Activated naive CD8-positive, alpha-beta T cell treated with anti-CD3 and anti-CD28 coated beads for 36 hours (primary cell): ENCODE measurements around the gene SOCS7. TPM values are rescaled to one million over a fixed set of nuclear protein-coding genes. Genes with fewer than 3 reads are reported as not detected.
A peak's percentile ranks its signal among the peaks of the same experiment; 100 is the strongest.
"Not testable (repeated sequence)": the region's sequence is repeated elsewhere in the genome, so short reads cannot be mapped to it uniquely, and the experiment has no call there.

Experiments
- DNase-seq: peaks from one replicate; pipeline ENCODE4 v3.0.0; 2021
- H3K27ac Mint-ChIP-seq: one replicate; pipeline ENCODE4 v1.8.0; 2022; ENCODE audit warnings: mild to moderate bottlenecking, moderate library complexity, mixed read lengths
- H3K27me3 Mint-ChIP-seq: one replicate; pipeline ENCODE4 v1.8.0; 2022; ENCODE audit warnings: mild to moderate bottlenecking, mixed read lengths
- H3K36me3 Mint-ChIP-seq: one replicate; pipeline ENCODE4 v1.8.0; 2021; ENCODE audit warnings: mild to moderate bottlenecking, mixed read lengths
- H3K4me1 Mint-ChIP-seq: one replicate; pipeline ENCODE4 v1.8.0; 2021; ENCODE audit warnings: mixed read lengths
- H3K4me3 Mint-ChIP-seq: one replicate; pipeline ENCODE4 v1.8.0; 2022; ENCODE audit warnings: mild to moderate bottlenecking, moderate library complexity, mixed read lengths
- H3K9me3 Mint-ChIP-seq: one replicate; pipeline ENCODE4 v1.8.0; 2022; ENCODE audit warnings: mixed read lengths
- total RNA-seq, 2 experiments: library from RNA; stranded (reverse); gene quantifications; one replicate each; pipeline ENCODE4 v1.2.3, GENCODE V29; 2021

SOCS7 gene
- total RNA-seq, 2 experiments from 2014 or later = 17.3 to 18.2 TPM

DNA sequence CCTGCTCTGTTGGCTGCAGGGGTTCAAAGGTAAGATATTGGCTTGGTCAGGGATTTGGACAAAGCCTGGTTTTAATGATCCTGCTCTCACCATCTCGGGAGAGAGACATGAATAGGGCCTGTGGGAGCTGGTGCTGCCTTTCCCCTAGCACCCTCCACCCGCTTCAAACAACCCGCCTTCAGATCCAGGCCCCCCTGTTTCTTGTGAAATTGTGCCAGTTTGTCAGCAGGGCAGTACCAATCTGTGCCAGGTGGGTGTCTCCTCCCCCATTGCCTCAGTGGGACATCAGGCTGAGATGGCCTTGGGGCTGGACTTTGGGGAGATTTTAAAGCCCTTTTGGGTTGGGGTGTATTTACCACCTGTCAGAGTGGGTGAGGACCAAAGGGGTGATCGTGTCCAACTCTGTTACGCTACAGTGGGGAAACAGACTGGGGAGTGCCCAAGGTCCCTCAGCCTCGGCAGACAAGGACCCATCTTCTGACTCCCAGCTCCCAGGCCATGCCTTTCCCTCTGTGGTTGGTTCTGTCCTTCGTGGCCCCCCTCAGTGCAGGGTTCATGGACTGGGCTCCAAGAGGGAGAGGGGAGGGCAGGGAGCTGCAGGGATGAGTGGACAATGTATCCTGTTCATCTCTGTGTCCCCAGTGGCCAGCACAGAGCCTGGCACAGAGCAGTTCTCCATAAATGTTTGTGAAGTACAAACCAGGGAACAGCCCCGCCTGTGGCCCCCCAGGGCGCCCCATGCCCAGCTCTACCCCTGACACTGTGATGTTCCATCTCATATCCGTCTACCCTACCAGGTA, 79.9 kb downstream of the SOCS7 start:
- peaks cover 7% of the 10 kb centered on the region for H3K4me1 Mint-ChIP-seq
- H3K27ac Mint-ChIP-seq = no peak overlapping the region
- no peaks in the 10 kb centered on the region for H3K9me3 Mint-ChIP-seq
- H3K4me3 Mint-ChIP-seq = no peak overlapping the region
- H3K36me3 Mint-ChIP-seq = no peaks in the 10 kb centered on the region
- peaks cover 22% of the 10 kb centered on the region for H3K27me3 Mint-ChIP-seq
- DNase-seq = no peak

- Mint-ChIP-seq H3K9me3 (no peaks in the 10 kb centered on the region), H3K27ac (no peak overlapping the region), H3K4me3 (no peak overlapping the region), H3K36me3 (no peaks in the 10 kb centered on the region), H3K27me3 (peaks cover 7% of the 10 kb centered on the region), H3K4me1 (no peaks in the 10 kb centered on the region)
- DNase-seq = no peak
These were observed 82.6 kb downstream of the SOCS7 start for GRCh38 chr17:38434178-38434665.

- Mint-ChIP-seq H3K36me3 (no peaks in the 10 kb centered on the region), H3K9me3 (no peaks in the 10 kb centered on the region), H3K4me1 (no peaks in the 10 kb centered on the region), H3K27me3 (no peaks in the 10 kb centered on the region), H3K4me3 (no peak overlapping the region), H3K27ac (no peak overlapping the region)
- no peak for DNase-seq
These were observed 84.2 kb downstream of the SOCS7 start for GRCh38 chr17:38435795-38436194.

DNA sequence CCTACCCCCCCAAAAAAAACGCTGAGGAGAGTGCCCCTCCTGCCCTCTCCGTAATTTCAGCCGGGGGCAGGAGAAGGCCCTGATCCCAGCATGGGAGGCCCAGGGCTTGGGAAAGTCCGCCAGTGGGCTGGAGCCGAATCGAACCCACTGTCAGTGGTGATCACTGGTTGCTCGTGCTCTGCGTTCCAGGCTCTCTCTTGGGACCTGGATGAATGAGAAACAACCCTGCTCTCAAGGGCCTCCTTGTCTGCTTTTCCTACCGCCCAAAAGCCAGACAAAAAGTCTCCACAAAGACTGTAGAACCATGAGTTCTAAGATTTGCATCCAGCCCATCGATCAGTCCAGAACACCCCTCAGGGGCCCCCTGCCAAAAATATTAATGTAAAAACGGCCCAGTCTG, 84.7 kb downstream of the SOCS7 start:
- no peaks in the 10 kb centered on the region for H3K27me3 Mint-ChIP-seq
- H3K9me3 Mint-ChIP-seq = no peaks in the 10 kb centered on the region
- no peak overlapping the region for H3K4me3 Mint-ChIP-seq
- no peaks in the 10 kb centered on the region for H3K36me3 Mint-ChIP-seq
- H3K4me1 Mint-ChIP-seq = no peaks in the 10 kb centered on the region
- H3K27ac Mint-ChIP-seq = no peak overlapping the region
- DNase-seq = no peak

GRCh38 chr17:38437313-38437712, 85.7 kb downstream of the SOCS7 start:
- H3K36me3 Mint-ChIP-seq, H3K4me3 Mint-ChIP-seq, H3K4me1 Mint-ChIP-seq, H3K9me3 Mint-ChIP-seq, DNase-seq, H3K27ac Mint-ChIP-seq, H3K27me3 Mint-ChIP-seq: not testable (repeated sequence)

DNA sequence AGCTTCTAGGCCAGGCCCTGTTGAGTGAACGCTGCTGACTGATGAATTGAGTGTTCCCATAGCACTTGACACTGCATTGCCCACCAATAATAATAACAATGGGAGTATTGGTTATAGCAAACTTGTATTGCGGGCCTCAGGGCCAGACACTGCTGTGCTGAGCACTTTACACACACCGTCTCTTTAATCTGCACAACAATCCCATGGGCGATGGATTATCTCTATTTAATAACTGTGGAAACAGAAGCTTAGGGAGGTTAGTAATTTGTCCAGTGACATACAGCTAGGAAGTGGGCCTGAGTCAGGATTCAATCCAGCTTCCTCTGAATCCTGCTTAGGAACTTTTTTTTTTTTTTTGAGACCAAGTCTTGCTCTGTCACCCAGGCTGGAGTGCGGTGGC, 87.8 kb downstream of the SOCS7 start:
- H3K9me3 Mint-ChIP-seq = no peaks in the 10 kb centered on the region
- peaks cover 5% of the 10 kb centered on the region for H3K4me1 Mint-ChIP-seq
- H3K4me3 Mint-ChIP-seq = no peak overlapping the region
- DNase-seq = no peak
- H3K36me3 Mint-ChIP-seq = no peaks in the 10 kb centered on the region
- H3K27ac Mint-ChIP-seq = no peak overlapping the region
- peaks cover 4% of the 10 kb centered on the region for H3K27me3 Mint-ChIP-seq

GRCh38 chr17:38440614-38441397, 89.2 kb downstream of the SOCS7 start:
- Mint-ChIP-seq H3K27ac (no peak overlapping the region), H3K4me3 (no peak overlapping the region), H3K4me1 (peaks cover 5% of the 10 kb centered on the region), H3K36me3 (no peaks in the 10 kb centered on the region), H3K9me3 (no peaks in the 10 kb centered on the region), H3K27me3 (peaks cover 4% of the 10 kb centered on the region)
- no peak for DNase-seq

DNA sequence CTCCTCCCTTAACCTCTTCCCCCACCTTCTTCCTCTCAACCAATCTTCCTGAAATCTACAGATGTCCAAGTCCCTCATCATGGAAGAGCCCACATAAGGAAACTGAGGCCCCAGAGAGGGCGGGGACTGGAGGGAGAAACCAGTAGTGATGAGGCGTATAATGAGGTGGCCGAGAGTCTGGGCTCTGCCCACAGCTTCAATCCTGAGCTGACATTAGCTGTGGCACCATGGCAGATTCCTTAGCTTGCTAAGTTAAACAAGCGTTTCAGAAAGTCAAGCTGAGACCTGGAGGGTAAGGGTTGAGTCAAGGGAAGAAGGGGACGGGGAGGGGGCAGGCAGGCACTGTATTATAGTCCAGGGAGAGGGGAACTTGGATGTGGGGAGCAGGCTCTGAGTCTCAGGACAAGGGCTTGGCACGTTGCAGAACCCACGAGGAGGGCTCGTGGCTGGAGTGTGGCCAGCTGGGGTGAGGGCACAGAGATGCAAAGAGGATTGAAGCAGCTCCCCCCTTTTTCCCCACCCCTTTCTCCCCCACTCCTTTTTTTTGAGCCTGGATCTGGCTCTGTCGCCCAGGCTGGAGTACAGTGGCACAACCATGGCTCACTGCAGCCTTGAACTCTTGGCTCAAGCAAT, 89.9 kb downstream of the SOCS7 start:
- Mint-ChIP-seq H3K4me3 (no peak overlapping the region), H3K9me3 (no peaks in the 10 kb centered on the region), H3K27ac (no peak overlapping the region), H3K36me3 (no peaks in the 10 kb centered on the region), H3K27me3 (peaks cover 4% of the 10 kb centered on the region), H3K4me1 (peaks cover 5% of the 10 kb centered on the region)
- DNase-seq = no peak

DNA sequence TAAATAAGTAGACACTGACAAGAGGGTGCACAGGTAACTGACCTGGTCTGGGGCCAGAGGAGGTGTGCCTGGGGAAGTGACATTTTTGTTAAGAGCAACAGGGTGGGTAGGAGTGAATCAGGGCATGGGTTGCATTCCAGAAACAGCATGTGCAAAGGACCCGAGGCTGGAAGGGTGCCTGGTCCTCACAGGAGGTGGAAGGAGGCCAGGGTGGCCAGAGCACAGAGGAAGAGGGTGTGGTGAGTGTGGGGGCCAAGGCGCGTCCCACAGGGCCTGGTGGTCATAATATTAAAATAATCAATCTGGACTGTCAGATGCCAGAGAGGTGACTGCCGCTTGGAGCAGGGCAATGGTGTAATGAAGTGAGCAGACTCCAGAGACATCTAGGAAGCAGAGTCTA, 90.9 kb downstream of the SOCS7 start:
- Mint-ChIP-seq H3K27ac (no peak overlapping the region), H3K4me1 (peaks cover 5% of the 10 kb centered on the region), H3K36me3 (no peaks in the 10 kb centered on the region), H3K4me3 (no peak overlapping the region), H3K27me3 (peaks cover 4% of the 10 kb centered on the region), H3K9me3 (no peaks in the 10 kb centered on the region)
- no peak for DNase-seq

GRCh38 chr17:38443356-38444031, 91.8 kb downstream of the SOCS7 start:
- no peak for DNase-seq
- Mint-ChIP-seq H3K4me3 (no peak overlapping the region), H3K9me3 (no peaks in the 10 kb centered on the region), H3K36me3 (no peaks in the 10 kb centered on the region), H3K4me1 (peaks cover 5% of the 10 kb centered on the region), H3K27ac (no peak overlapping the region), H3K27me3 (peaks cover 4% of the 10 kb centered on the region)

GRCh38 chr17:38444151-38444550, 92.5 kb downstream of the SOCS7 start:
- H3K27me3 Mint-ChIP-seq = peaks cover 4% of the 10 kb centered on the region
- peaks cover 5% of the 10 kb centered on the region for H3K4me1 Mint-ChIP-seq
- peak; percentile 69 for DNase-seq
- no peaks in the 10 kb centered on the region for H3K9me3 Mint-ChIP-seq
- no peak overlapping the region for H3K4me3 Mint-ChIP-seq
- H3K27ac Mint-ChIP-seq = no peak overlapping the region
- no peaks in the 10 kb centered on the region for H3K36me3 Mint-ChIP-seq

DNA sequence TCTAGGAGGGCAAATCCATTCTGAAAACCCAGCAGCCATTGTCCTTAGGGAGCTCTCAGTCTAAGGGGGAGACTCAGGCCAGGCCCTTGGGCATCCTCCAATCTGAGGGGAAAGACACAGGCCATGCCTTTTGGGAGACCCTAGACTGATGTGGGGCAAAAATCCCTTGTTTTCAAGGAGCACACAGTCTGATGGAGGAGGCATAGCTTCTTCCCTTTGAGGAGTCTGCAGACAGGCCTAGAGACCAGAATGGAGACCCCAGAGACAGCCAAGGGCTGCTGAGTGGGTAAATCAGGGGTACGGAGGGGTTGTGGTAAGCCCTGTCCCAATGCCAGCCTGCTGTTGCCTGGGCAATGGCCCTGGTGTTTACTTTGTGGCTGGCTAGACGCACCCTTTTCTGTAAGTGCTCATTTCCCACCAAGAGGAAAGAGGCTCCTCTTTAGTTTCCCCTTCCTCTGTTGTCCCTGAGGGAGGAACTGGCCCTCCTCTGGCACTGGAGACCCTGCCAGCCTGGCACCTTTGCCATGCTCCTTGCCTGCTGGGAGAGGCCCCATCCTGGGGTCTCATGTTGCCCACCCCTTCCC, 96.0 kb downstream of the SOCS7 start:
- Mint-ChIP-seq H3K27ac (no peak overlapping the region), H3K4me3 (no peak overlapping the region), H3K9me3 (no peaks in the 10 kb centered on the region), H3K27me3 (peaks cover 18% of the 10 kb centered on the region), H3K36me3 (no peaks in the 10 kb centered on the region), H3K4me1 (peaks cover 5% of the 10 kb centered on the region)
- DNase-seq = no peak

GRCh38 chr17:38448208-38448771, 96.6 kb downstream of the SOCS7 start:
- DNase-seq = no peak
- Mint-ChIP-seq H3K27me3 (peaks cover 24% of the 10 kb centered on the region), H3K4me1 (peaks cover 11% of the 10 kb centered on the region), H3K36me3 (no peaks in the 10 kb centered on the region), H3K27ac (no peak overlapping the region), H3K9me3 (no peaks in the 10 kb centered on the region), H3K4me3 (no peak overlapping the region)

DNA sequence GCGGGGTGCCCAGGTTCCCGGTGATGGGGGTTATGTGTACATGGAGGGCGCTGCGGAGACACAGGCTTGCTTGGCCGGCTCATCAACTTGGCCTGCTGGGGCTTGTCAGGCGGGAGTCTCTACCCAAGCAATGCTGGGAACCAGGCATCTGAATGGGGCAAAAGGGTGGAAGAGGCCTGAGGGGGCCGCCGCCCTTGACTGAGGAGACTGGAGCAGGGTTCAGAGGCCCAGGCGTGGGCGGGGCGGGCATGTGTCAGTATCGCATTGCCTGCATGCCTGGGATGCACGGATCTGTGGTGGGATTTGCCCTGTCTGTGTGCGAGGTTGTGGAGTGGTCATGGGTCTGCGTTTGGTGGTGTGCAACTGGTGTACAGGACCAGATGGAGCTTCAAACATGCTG, 97.7 kb downstream of the SOCS7 start:
- Mint-ChIP-seq H3K4me1 (peaks cover 8% of the 10 kb centered on the region), H3K9me3 (no peaks in the 10 kb centered on the region), H3K36me3 (no peaks in the 10 kb centered on the region), H3K27me3 (peaks cover 30% of the 10 kb centered on the region), H3K4me3 (no peak overlapping the region), H3K27ac (no peak overlapping the region)
- DNase-seq = no peak
